Right lobe of liver (tissue), 4 donors: ENCODE measurements around the gene ASPHD1.

ENCODE experiments used
- POLR2A ChIP-seq: fragments of 450-650 bp; IDR thresholded peaks from one replicate; pipeline ENCODE4 v1.6.1; 2017; ENCODE audit warnings: antibody characterized with exemption, mild to moderate bottlenecking
- TF ChIP-seq, protein P1 (sequence below), 4 donors: fragments of 200-600 bp in 3 of 4; fragments of 450-650 bp in 1 of 4; IDR thresholded peaks; one replicate each; pipeline versions ENCODE4 v1.5.1 to v1.8.0; 2016 to 2022; ENCODE audit warnings: antibody characterized with exemption in 4 of 4, mild to moderate bottlenecking in 2 of 4
- donor health status: DM: no; HTN: no; CAD: no.
- donor health status: DM: no; HTN: no; CAD: no.
- donor health status: DM: no; HTN: yes; CAD: no.

GRCh38 chr16:29920288-29921033, 20.2 kb downstream of the ASPHD1 start:
- no peak for TF ChIP-seq POLR2A
- TF ChIP-seq, protein P1, sequence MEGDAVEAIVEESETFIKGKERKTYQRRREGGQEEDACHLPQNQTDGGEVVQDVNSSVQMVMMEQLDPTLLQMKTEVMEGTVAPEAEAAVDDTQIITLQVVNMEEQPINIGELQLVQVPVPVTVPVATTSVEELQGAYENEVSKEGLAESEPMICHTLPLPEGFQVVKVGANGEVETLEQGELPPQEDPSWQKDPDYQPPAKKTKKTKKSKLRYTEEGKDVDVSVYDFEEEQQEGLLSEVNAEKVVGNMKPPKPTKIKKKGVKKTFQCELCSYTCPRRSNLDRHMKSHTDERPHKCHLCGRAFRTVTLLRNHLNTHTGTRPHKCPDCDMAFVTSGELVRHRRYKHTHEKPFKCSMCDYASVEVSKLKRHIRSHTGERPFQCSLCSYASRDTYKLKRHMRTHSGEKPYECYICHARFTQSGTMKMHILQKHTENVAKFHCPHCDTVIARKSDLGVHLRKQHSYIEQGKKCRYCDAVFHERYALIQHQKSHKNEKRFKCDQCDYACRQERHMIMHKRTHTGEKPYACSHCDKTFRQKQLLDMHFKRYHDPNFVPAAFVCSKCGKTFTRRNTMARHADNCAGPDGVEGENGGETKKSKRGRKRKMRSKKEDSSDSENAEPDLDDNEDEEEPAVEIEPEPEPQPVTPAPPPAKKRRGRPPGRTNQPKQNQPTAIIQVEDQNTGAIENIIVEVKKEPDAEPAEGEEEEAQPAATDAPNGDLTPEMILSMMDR (IDR thresholded peaks at IDR 0.05) = no peak
